HEK293T (cell line): ENCODE measurements around the gene SEMA5A.

ENCODE experiments used
- ARNT ChIP-seq: fragments of 450-650 bp; IDR thresholded peaks from 2 replicates; pipeline ENCODE4 v1.6.1; 2017; ENCODE audit warnings: mild to moderate bottlenecking
- BHLHE40 ChIP-seq: fragments of 450-650 bp; IDR thresholded peaks from 2 replicates; pipeline ENCODE4 v1.6.1; 2016; ENCODE audit warnings: mild to moderate bottlenecking, moderate library complexity, borderline replicate concordance
- CTBP1 ChIP-seq: fragments of 450-650 bp; IDR thresholded peaks from 2 replicates; pipeline ENCODE4 v1.6.1; 2016; ENCODE audit warnings: borderline replicate concordance
- ELF4 ChIP-seq: fragments of 450-650 bp; IDR thresholded peaks from 2 replicates; pipeline ENCODE4 v1.6.1; 2017; ENCODE audit warnings: antibody characterized with exemption
- FOXA1 ChIP-seq: fragments of 450-650 bp; IDR thresholded peaks from 2 replicates; pipeline ENCODE4 v1.6.1; 2016; ENCODE audit warnings: mild to moderate bottlenecking
- FOXK2 ChIP-seq: fragments of 450-650 bp; IDR thresholded peaks from 2 replicates; pipeline ENCODE4 v1.6.1; 2016; ENCODE audit warnings: mild to moderate bottlenecking
- FOXM1 ChIP-seq: fragments of 450-650 bp; IDR thresholded peaks from 2 replicates; pipeline ENCODE4 v1.6.1; 2017; ENCODE audit warnings: mild to moderate bottlenecking, borderline replicate concordance
- HDGF ChIP-seq: fragments of 450-650 bp; IDR thresholded peaks from 2 replicates; pipeline ENCODE4 v1.6.1; 2017; ENCODE audit warnings: antibody characterized with exemption, borderline replicate concordance
- L3MBTL2 ChIP-seq: fragments of 450-650 bp; conservative IDR thresholded peaks from 2 replicates; pipeline ENCODE4 v1.6.1; 2016; ENCODE audit warnings: mild to moderate bottlenecking
- LEF1 ChIP-seq: fragments of 450-650 bp; IDR thresholded peaks from 2 replicates; pipeline ENCODE4 v1.6.1; 2017; ENCODE audit warnings: mild to moderate bottlenecking, borderline replicate concordance
- SP1 ChIP-seq: fragments of 450-650 bp; IDR thresholded peaks from 2 replicates; pipeline ENCODE4 v1.6.1; 2017
- SUZ12 ChIP-seq: fragments of 450-650 bp; IDR thresholded peaks from 2 replicates; pipeline ENCODE4 v1.6.1; 2016; ENCODE audit warnings: mild to moderate bottlenecking
- TARDBP ChIP-seq: fragments of 450-650 bp; IDR thresholded peaks from 2 replicates; pipeline ENCODE4 v1.6.1; 2016
- ZNF384 ChIP-seq: fragments of 450-650 bp; IDR thresholded peaks from 2 replicates; pipeline ENCODE4 v1.6.1; 2016

- no peak for TF ChIP-seq L3MBTL2
- TF ChIP-seq ZNF384 = no peak
- TF ChIP-seq FOXA1 = no peak
- no peak for TF ChIP-seq FOXK2
- TF ChIP-seq TARDBP = no peak
- TF ChIP-seq FOXM1 = no peak
- no peak for TF ChIP-seq BHLHE40
- TF ChIP-seq SP1 = no peak
- no peak for TF ChIP-seq SUZ12
- TF ChIP-seq HDGF = no peak
- TF ChIP-seq ELF4 = no peak
- TF ChIP-seq CTBP1 = no peak
- TF ChIP-seq LEF1 = no peak
- no peak for TF ChIP-seq ARNT
Measured at GRCh38 chr5:9411142-9411541, 134.7 kb downstream of the SEMA5A start.
